ENCODE measurements around the gene EXOSC5.

DNA sequence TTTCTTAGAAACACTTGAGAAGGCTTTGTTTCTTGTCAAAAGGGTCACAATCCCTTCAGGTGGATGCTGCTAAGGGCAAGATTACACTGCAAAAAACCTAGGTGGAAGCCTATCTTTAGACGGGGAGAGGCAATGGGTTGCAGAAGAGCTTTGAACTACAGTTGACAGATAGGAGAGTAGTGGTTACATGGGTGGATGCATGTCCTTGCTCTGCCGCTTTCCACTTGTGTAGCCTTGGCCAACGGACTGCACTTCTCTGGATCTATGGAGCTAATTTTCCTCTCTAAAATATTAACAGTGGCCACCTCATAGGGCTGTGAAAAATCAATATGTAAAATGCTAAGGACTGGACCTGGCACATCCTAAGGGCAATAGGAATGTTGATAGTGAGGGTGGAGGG is 1.4 kb upstream of the EXOSC5 start:
- TF ChIP-seq, protein P1, sequence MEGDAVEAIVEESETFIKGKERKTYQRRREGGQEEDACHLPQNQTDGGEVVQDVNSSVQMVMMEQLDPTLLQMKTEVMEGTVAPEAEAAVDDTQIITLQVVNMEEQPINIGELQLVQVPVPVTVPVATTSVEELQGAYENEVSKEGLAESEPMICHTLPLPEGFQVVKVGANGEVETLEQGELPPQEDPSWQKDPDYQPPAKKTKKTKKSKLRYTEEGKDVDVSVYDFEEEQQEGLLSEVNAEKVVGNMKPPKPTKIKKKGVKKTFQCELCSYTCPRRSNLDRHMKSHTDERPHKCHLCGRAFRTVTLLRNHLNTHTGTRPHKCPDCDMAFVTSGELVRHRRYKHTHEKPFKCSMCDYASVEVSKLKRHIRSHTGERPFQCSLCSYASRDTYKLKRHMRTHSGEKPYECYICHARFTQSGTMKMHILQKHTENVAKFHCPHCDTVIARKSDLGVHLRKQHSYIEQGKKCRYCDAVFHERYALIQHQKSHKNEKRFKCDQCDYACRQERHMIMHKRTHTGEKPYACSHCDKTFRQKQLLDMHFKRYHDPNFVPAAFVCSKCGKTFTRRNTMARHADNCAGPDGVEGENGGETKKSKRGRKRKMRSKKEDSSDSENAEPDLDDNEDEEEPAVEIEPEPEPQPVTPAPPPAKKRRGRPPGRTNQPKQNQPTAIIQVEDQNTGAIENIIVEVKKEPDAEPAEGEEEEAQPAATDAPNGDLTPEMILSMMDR (conservative IDR thresholded peaks at IDR 0.05; ENCODE audit: low read length): no peak
- no peak for TF ChIP-seq EZH2phosphoT487 (IDR thresholded peaks at IDR 0.05; ENCODE audit: borderline replicate concordance, low read depth, low read length)
